K562 (cell line): ENCODE data around the gene DDR1. TPM values are rescaled to one million over a fixed set of nuclear protein-coding genes. Genes with fewer than 3 reads are reported as not detected.

ENCODE experiments used
- CUX1 ChIP-seq: fragments of 200-800 bp; sonication (Bioruptor generic); IDR thresholded peaks from 2 replicates; pipeline ENCODE4 v1.6.1; 2016; ENCODE audit warnings: missing genetic modification characterization, missing compliant biosample characterization
- ESRRA ChIP-seq: fragments of 450-650 bp; IDR thresholded peaks from 2 replicates; pipeline ENCODE4 v1.6.1; 2014; ENCODE audit warnings: low read depth, mild to moderate bottlenecking, moderate library complexity, borderline replicate concordance
- HBP1 ChIP-seq: fragments of 450-650 bp; formaldehyde crosslinking; IDR thresholded peaks from 2 replicates; pipeline ENCODE4 v1.4.0; 2022; ENCODE audit warnings: missing genetic modification characterization
- HNRNPUL1 ChIP-seq: fragments of 200-400 bp; formaldehyde crosslinking; IDR thresholded peaks from 2 replicates; pipeline ENCODE4 v1.6.1; 2017; ENCODE audit warnings: low read length
- LCOR ChIP-seq: sonication (generic); formaldehyde crosslinking; IDR thresholded peaks from 2 replicates; pipeline ENCODE4 v1.8.0; 2022; ENCODE audit warnings: mild to moderate bottlenecking, missing genetic modification reagents
- NCOA1 ChIP-seq: fragments of 450-650 bp; IDR thresholded peaks from 2 replicates; pipeline ENCODE4 v1.6.1; 2016; ENCODE audit warnings: low read depth
- PRPF4 ChIP-seq: fragments of 200-400 bp; formaldehyde crosslinking; IDR thresholded peaks from one replicate; pipeline ENCODE4 v1.6.1; 2017; ENCODE audit warnings: low read length, low read depth, mild to moderate bottlenecking; ENCODE audit not compliant: insufficient read depth, poor library complexity, severe bottlenecking
- XRCC4 ChIP-seq: IDR thresholded peaks from one replicate; pipeline ENCODE4 v1.6.1; 2011; ENCODE audit not compliant: insufficient read depth, insufficient read length; ENCODE audit errors: extremely low read depth
- YY1 ChIP-seq, 3 experiments: IDR thresholded peaks; 2 replicates each; pipeline ENCODE4 v1.6.1; 2011; ENCODE audit warnings: low read length in 2 of 3, mild to moderate bottlenecking in 2 of 3, moderate library complexity in 2 of 3, borderline replicate concordance in 1 of 3, control low read depth in 1 of 3, low read depth in 1 of 3; ENCODE audit not compliant: insufficient read depth in 3 of 3, insufficient replicate concordance in 2 of 3, control insufficient read depth in 1 of 3, insufficient read length in 1 of 3; ENCODE audit errors: extremely low read depth in 1 of 3
- ZEB2 ChIP-seq: fragments of 450-650 bp; IDR thresholded peaks from 2 replicates; pipeline ENCODE4 v1.6.1; 2016
- ZNF507 ChIP-seq: conservative IDR thresholded peaks from 2 replicates; pipeline ENCODE4 v1.6.1; 2017; ENCODE audit warnings: missing genetic modification characterization, missing compliant biosample characterization
- ZNF57 ChIP-seq: fragments of 450-650 bp; formaldehyde crosslinking; IDR thresholded peaks from 2 replicates; pipeline ENCODE4 v1.4.0; 2020; ENCODE audit warnings: mild to moderate bottlenecking, moderate library complexity
- ZNF644 ChIP-seq: fragments of 200-800 bp; sonication (Bioruptor generic); IDR thresholded peaks from 2 replicates; pipeline ENCODE4 v1.6.1; 2016; ENCODE audit warnings: low read depth, missing genetic modification characterization, missing compliant biosample characterization
- polyA plus RNA-seq, 8 experiments: library from polyadenylated mRNA; depleted of rRNA in 4 of 8; stranded (reverse) in 5 of 8; unstranded in 3 of 8; fragments of >200 nt; fragmentation: Nextera tagmentation in 2 of 8; fragmentation: Illumina TruSeq in 1 of 8; extraction: Ambion mirVana in 2 of 8; extraction: Trizol in 1 of 8; gene quantifications; 2 replicates each; pipeline versions ENCODE4 v1.2.1 to v1.2.3, GENCODE V29; 2011 to 2014; ENCODE audit warnings: inconsistent platforms in 1 of 8, missing spikeins in 1 of 8
- total RNA-seq, 7 experiments: library from RNA; depleted of rRNA in 6 of 7; stranded (reverse); fragments of >200 nt in 6 of 7; fragmentation: Illumina TruSeq in 2 of 7; extraction: Trizol in 2 of 7; gene quantifications; 2 replicates each; pipeline versions ENCODE4 v1.2.1 to v1.2.3, GENCODE V29; 2011 to 2021; ENCODE audit warnings: low replicate concordance in 1 of 7
- TF ChIP-seq, protein P1 (sequence below): fragments of 450-650 bp; formaldehyde crosslinking; IDR thresholded peaks from 2 replicates; pipeline ENCODE4 v1.4.0; 2020; ENCODE audit warnings: mild to moderate bottlenecking
- TF ChIP-seq, protein P2 (sequence below): fragments of 250-450 bp; sonication (Bioruptor Pico); IDR thresholded peaks from 2 replicates; pipeline ENCODE4 v1.4.0; 2020; ENCODE audit warnings: mild to moderate bottlenecking, moderate library complexity

Gene DDR1
- total and polyA plus RNA-seq, 9 of the 15 experiments (the other 6 are each of a cell fraction or from before 2014, with no cell fraction given) = 1.4 to 44.6 (median 12.2) TPM

DNA sequence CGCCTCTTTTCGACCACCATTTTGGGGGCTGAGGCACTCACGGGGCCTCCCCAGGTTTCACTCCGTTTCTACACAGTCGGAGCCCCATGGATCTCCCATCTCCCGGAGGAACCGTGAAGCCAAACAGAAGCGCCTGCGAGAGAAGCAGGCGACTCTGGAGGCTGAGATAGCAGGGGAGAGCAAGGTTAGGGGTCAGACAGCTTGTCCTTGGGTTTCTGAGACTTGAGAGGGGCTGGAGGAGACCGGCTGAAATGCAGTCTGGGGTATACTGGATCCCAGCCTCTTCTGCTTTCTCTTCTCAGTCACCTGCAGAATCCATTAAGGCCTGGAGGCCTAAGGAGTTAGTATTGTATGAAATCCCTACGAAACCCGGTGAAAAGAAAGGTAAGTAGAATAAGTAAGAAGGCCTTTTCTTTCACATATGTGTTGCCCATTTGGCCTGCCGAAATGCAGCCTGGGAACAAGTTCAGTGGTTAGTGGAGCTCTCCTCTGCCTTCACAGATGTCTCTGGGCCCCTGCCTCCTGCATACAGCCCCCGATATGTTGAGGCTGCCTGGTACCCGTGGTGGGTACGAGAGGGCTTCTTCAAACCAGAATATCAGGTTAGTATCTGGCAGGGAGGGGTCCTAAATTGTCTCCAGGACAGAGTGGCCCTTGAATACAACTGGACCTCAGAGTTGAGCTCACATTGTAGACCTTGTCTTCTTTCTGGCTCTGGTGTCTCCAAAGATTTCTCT lies 30.7 kb downstream of the DDR1 start (continued):
- TF ChIP-seq YY1 (IDR thresholded peaks at IDR 0.05; ENCODE audit: borderline replicate concordance in 1 of 3, control insufficient read depth in 1 of 3, extremely low read depth in 1 of 3, insufficient read depth in 3 of 3, insufficient read length in 1 of 3, insufficient replicate concordance in 2 of 3, low read depth in 1 of 3, low read length in 2 of 3) (peak in 2 of 3 experiments; percentile 19 to 61), NCOA1 (0 out of 2 replicates have a peak, but pooled peaks have one; percentile 10), ZNF507 (tag) (no peak), ZNF57 (CRISPR knock-in tag) (no peak), PRPF4 (no peak), ESRRA (peak; percentile 82), CUX1 (no peak), HBP1 (CRISPR knock-in tag) (no peak), HNRNPUL1 (0 out of 2 replicates have a peak, but pooled peaks have one; percentile 5), ZEB2 (no peak), LCOR (CRISPR knock-in tag) (no peak), ZNF644 (no peak; the same call in 1 of the 2 replicates), XRCC4 (no peak)
- TF ChIP-seq, protein P1, sequence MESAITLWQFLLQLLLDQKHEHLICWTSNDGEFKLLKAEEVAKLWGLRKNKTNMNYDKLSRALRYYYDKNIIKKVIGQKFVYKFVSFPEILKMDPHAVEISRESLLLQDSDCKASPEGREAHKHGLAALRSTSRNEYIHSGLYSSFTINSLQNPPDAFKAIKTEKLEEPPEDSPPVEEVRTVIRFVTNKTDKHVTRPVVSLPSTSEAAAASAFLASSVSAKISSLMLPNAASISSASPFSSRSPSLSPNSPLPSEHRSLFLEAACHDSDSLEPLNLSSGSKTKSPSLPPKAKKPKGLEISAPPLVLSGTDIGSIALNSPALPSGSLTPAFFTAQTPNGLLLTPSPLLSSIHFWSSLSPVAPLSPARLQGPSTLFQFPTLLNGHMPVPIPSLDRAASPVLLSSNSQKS = no peak
- TF ChIP-seq, protein P2, sequence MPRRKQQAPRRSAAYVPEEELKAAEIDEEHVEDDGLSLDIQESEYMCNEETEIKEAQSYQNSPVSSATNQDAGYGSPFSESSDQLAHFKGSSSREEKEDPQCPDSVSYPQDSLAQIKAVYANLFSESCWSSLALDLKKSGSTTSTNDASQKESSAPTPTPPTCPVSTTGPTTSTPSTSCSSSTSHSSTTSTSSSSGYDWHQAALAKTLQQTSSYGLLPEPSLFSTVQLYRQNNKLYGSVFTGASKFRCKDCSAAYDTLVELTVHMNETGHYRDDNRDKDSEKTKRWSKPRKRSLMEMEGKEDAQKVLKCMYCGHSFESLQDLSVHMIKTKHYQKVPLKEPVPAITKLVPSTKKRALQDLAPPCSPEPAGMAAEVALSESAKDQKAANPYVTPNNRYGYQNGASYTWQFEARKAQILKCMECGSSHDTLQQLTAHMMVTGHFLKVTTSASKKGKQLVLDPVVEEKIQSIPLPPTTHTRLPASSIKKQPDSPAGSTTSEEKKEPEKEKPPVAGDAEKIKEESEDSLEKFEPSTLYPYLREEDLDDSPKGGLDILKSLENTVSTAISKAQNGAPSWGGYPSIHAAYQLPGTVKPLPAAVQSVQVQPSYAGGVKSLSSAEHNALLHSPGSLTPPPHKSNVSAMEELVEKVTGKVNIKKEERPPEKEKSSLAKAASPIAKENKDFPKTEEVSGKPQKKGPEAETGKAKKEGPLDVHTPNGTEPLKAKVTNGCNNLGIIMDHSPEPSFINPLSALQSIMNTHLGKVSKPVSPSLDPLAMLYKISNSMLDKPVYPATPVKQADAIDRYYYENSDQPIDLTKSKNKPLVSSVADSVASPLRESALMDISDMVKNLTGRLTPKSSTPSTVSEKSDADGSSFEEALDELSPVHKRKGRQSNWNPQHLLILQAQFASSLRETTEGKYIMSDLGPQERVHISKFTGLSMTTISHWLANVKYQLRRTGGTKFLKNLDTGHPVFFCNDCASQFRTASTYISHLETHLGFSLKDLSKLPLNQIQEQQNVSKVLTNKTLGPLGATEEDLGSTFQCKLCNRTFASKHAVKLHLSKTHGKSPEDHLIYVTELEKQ (CRISPR knock-in tag) = no peak
